HG03108 (cell line): Measurements from ENCODE around the gene CIZ1.
"Not testable (repeated sequence)": the region's sequence is repeated elsewhere in the genome, so short reads cannot be mapped to it uniquely, and the experiment has no call there.

Experiments used
- ATAC-seq: cut with Tn5 transposase; IDR thresholded peaks from one replicate; pipeline ENCODE4 v1.9.1; 2021; ENCODE audit warnings: moderate library complexity; ENCODE audit not compliant: unreplicated experiment

CIZ1 gene

GRCh38 chr9:128191406-128192046, at the start of gene CIZ1:
TSS of gene CIZ1 (minus strand) at chr9:128191572. CDS start at chr9:128190857, 715 bp downstream.
- peak; percentile 60 for ATAC-seq

- no peak for ATAC-seq
Measured at GRCh38 chr9:128233817-128234406, 42.5 kb upstream of the CIZ1 start.

- no peak for ATAC-seq
Measured at GRCh38 chr9:128232528-128233428, 41.4 kb upstream of the CIZ1 start.

GRCh38 chr9:128231638-128232527, 40.5 kb upstream of the CIZ1 start:
- ATAC-seq = no peak

- ATAC-seq = not testable (repeated sequence)
Measured at GRCh38 chr9:128230897-128231296, 39.5 kb upstream of the CIZ1 start.

GRCh38 chr9:128226412-128226801, 35.0 kb upstream of the CIZ1 start:
- no peak for ATAC-seq

- ATAC-seq = no peak
Measured at GRCh38 chr9:128225770-128226411, 34.5 kb upstream of the CIZ1 start.

GRCh38 chr9:128224877-128225276, 33.5 kb upstream of the CIZ1 start:
- no peak for ATAC-seq

GRCh38 chr9:128222880-128223670, 31.7 kb upstream of the CIZ1 start:
- ATAC-seq = no peak

- ATAC-seq = no peak
Measured at GRCh38 chr9:128222026-128222425, 30.7 kb upstream of the CIZ1 start.

GRCh38 chr9:128219831-128220230, 28.5 kb upstream of the CIZ1 start:
- ATAC-seq = no peak

- peak; percentile 91 for ATAC-seq
Measured at GRCh38 chr9:128218518-128219389, 27.4 kb upstream of the CIZ1 start.

- ATAC-seq = no peak
Measured at GRCh38 chr9:128218172-128218517, 26.8 kb upstream of the CIZ1 start.

GRCh38 chr9:128216781-128217553, 25.6 kb upstream of the CIZ1 start:
- ATAC-seq = no peak

- no peak for ATAC-seq
Measured at GRCh38 chr9:128215491-128216409, 24.4 kb upstream of the CIZ1 start.

GRCh38 chr9:128214571-128215490, 23.5 kb upstream of the CIZ1 start:
- no peak for ATAC-seq
